Smooth muscle cell (in vitro differentiated cells): Measurements from ENCODE around the gene COMMD1. TPM values are rescaled to one million over a fixed set of nuclear protein-coding genes. Genes with fewer than 3 reads are reported as not detected.

Experiments
- DNase-seq: peaks from one replicate; lab custom pipeline; 2025; ENCODE audit not compliant: unreplicated experiment; lab: John Stamatoyannopoulos, UW
- H2AFZ ChIP-seq: fragments of 200-600 bp; sonication (generic); 2 replicates; pipeline ENCODE4 v1.6.0; 2016; ENCODE audit warnings: antibody characterized with exemption, low read depth, mild to moderate bottlenecking
- H3F3A ChIP-seq: fragments of 200-600 bp; sonication (generic); 2 replicates; pipeline ENCODE4 v1.6.0; 2017; ENCODE audit warnings: antibody characterized with exemption, low read depth
- H3K27ac ChIP-seq: fragments of 200-600 bp; sonication (generic); 2 replicates; pipeline ENCODE4 v1.5.1; 2016; ENCODE audit warnings: low read depth, mild to moderate bottlenecking
- H3K27me3 ChIP-seq: fragments of 200-600 bp; sonication (generic); 2 replicates; pipeline ENCODE4 v1.6.1; 2016; ENCODE audit warnings: low read depth, mild to moderate bottlenecking
- H3K36me3 ChIP-seq: fragments of 200-600 bp; sonication (generic); 2 replicates; pipeline ENCODE4 v1.5.1; 2016; ENCODE audit warnings: low read depth
- H3K4me1 ChIP-seq: fragments of 200-600 bp; sonication (generic); 2 replicates; pipeline ENCODE4 v1.5.1; 2016; ENCODE audit warnings: low read depth
- H3K4me2 ChIP-seq: fragments of 200-600 bp; sonication (generic); 2 replicates; pipeline ENCODE4 v1.6.0; 2016; ENCODE audit warnings: mild to moderate bottlenecking
- H3K4me3 ChIP-seq: fragments of 200-600 bp; sonication (generic); 2 replicates; pipeline ENCODE4 v1.5.1; 2016; ENCODE audit warnings: mild to moderate bottlenecking
- H3K79me2 ChIP-seq: fragments of 200-600 bp; sonication (generic); 2 replicates; pipeline ENCODE4 v1.6.0; 2016; ENCODE audit warnings: low read depth, mild to moderate bottlenecking
- H3K9ac ChIP-seq: fragments of 200-600 bp; sonication (generic); 2 replicates; pipeline ENCODE4 v1.6.0; 2016; ENCODE audit warnings: low read depth
- H3K9me3 ChIP-seq: fragments of 200-600 bp; sonication (generic); replicated peaks from 2 replicates; pipeline ENCODE4 v1.5.1; 2016; ENCODE audit warnings: low read depth
- H4K20me1 ChIP-seq: fragments of 200-600 bp; sonication (generic); 2 replicates; pipeline ENCODE4 v1.6.0; 2016; ENCODE audit warnings: low read depth
- CTCF ChIP-seq: fragments of 200-600 bp; sonication (generic); IDR thresholded peaks from 2 replicates; pipeline ENCODE4 v1.5.1; 2017; ENCODE audit warnings: borderline replicate concordance, mild to moderate bottlenecking, antibody characterized with exemption; ENCODE audit not compliant: insufficient read depth, poor library complexity, severe bottlenecking
- WGBS: methylation state at CpG from one replicate; pipeline ENCODE4 v1.1.7; 2016; ENCODE audit warnings: low lambda C conversion rate; 5-methylcytosine and 5-hydroxymethylcytosine counted together
- polyA plus RNA-seq: library from polyadenylated mRNA; unstranded; fragments of >200 nt; fragmentation: Nextera tagmentation; extraction: Ambion mirVana; gene quantifications from 2 replicates; pipeline ENCODE4 v1.2.1, GENCODE V29; 2016
- total RNA-seq: library from RNA; depleted of rRNA; stranded (reverse); fragments of >200 nt; gene quantifications from 2 replicates; pipeline ENCODE4 v1.2.3, GENCODE V29; 2014

The COMMD1 gene
- total and polyA plus RNA-seq, 2 experiments from 2014 or later = 50.6 to 82.9 TPM

DNA sequence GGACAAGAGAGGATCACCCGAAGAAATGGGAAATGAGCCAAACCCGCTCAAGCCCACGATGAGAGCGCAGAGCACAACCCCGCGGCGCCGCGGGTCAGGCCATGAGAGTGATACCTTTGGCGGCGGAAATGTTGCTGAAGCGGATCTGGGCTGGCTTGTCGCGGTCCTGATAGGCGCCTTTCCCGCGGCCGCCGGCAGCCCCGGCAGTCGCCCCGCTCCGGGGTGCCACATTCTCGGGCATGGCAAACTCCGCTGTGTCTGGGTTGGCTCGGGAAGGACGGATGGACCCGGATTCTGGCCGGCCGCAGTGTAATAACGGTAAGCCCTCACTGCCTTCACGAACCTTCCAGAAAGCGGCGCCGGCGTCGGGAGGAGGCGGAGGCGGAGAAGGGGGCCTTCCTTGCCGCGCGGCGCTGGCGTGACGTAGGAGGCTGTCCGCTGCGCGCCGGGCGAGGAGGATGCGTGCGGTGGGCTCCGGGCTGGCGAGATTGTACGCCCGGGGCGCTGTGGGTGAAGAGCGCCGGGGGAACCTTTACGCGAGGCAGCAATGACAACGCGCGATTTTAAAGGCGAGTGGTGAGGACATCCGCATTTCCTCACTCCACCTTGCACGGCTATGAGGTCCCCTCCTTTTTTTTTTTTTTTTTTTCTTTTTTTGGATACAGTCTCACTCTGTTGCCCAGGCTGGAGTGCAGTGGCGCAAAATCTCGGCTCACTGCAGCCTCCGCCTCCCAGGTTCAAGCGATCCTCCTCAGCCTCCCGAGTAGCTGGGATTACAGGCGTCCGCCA lies 17.0 kb upstream of the COMMD1 start, which contains the start of gene CCT4:
Gene CCT4, minus strand, starts transcription at position 390 of the 789 bp plus-strand sequence. Its CDS starts 149 bp downstream, at position 241.
- Histone ChIP-seq H3K4me3 (peak within 1 kb of the TSS; percentile 91), H3K4me2 (peak within 1 kb of the TSS; percentile 94), H3K9ac (peak within 1 kb of the TSS; percentile 98), H2AFZ (peak within 1 kb of the TSS; percentile 76), H3K79me2 (peaks cover 49% of the 10 kb centered on the region), H4K20me1 (peaks cover 44% of the 10 kb centered on the region), H3K27ac (peak within 1 kb of the TSS; percentile 96), H3F3A (no peaks in the 10 kb centered on the region), H3K9me3 (no peaks in the 10 kb centered on the region), H3K27me3 (no peaks in the 10 kb centered on the region), H3K36me3 (no peaks in the 10 kb centered on the region), H3K4me1 (peaks cover 12% of the 10 kb centered on the region)
- TF ChIP-seq CTCF = no peak
- peak; percentile 73 for DNase-seq
- 2% methylated on average over 70 of the region's 74 CpGs for WGBS

DNA sequence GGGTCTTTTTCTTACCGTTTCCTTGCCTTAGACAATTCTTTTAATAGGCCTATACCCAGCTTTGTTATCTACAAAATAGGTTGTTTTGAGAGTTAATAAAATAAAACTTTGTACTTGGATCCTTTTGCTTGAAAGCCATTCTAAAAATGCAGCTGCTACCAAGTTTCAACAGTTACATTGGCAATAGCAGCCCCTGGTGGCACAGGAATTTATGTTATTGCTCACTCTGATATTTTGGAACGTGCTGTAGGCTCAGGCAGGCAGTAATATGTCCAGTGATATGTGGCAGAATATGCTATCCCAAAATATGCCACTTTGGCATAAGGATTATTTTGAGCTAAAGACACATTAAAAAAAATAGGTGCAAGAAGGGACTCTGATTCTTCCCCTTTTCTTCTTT lies 6.7 kb upstream of the COMMD1 start:
- no peaks in the 10 kb centered on the region for H3K27me3 ChIP-seq
- H4K20me1 ChIP-seq = no peaks in the 10 kb centered on the region

GRCh38 chr2:61900281-61900680 lies 5.2 kb upstream of the COMMD1 start:
- Histone ChIP-seq H2AFZ (no peak overlapping the region), H3F3A (no peaks in the 10 kb centered on the region), H3K4me3 (no peak overlapping the region), H3K27me3 (no peaks in the 10 kb centered on the region), H3K79me2 (no peaks in the 10 kb centered on the region), H4K20me1 (no peaks in the 10 kb centered on the region), H3K4me1 (no peaks in the 10 kb centered on the region), H3K9me3 (no peaks in the 10 kb centered on the region), H3K36me3 (no peaks in the 10 kb centered on the region), H3K9ac (no peak overlapping the region), H3K27ac (no peak overlapping the region), H3K4me2 (no peak overlapping the region)
- TF ChIP-seq CTCF = no peak
- WGBS = 40% methylated on average over 1 of the region's 1 CpG
- no peak for DNase-seq

More for the DNA sequence above, 6.7 kb upstream of the COMMD1 start:
- Histone ChIP-seq H3K27ac (no peak overlapping the region), H3K9ac (no peak overlapping the region), H3K36me3 (no peaks in the 10 kb centered on the region), H3K4me3 (no peak overlapping the region), H3K79me2 (no peaks in the 10 kb centered on the region), H3K9me3 (no peaks in the 10 kb centered on the region), H3F3A (no peaks in the 10 kb centered on the region), H3K4me1 (no peaks in the 10 kb centered on the region), H2AFZ (no peak overlapping the region), H3K4me2 (no peak overlapping the region)
- WGBS = 59% methylated on average over 2 of the region's 2 CpGs
- no peak for DNase-seq
- TF ChIP-seq CTCF = peak; percentile 32

GRCh38 chr2:61906186-61906470 lies 654 bp downstream of the COMMD1 start:
- Histone ChIP-seq H3K4me2 (peak overlapping the region; percentile 93), H2AFZ (peak overlapping the region; percentile 94), H3K27me3 (no peaks in the 10 kb centered on the region), H3F3A (no peaks in the 10 kb centered on the region), H3K4me3 (peak overlapping the region; percentile 62), H3K27ac (no peak overlapping the region), H3K4me1 (peaks cover 9% of the 10 kb centered on the region), H3K9me3 (no peaks in the 10 kb centered on the region), H3K79me2 (peaks cover 18% of the 10 kb centered on the region), H3K36me3 (no peaks in the 10 kb centered on the region), H4K20me1 (no peaks in the 10 kb centered on the region), H3K9ac (peak overlapping the region; percentile 55)
- WGBS = 10% methylated on average over 6 of the region's 6 CpGs
- TF ChIP-seq CTCF = no peak
- no peak for DNase-seq
